SK-MEL-5 (cell line): Measurements from ENCODE around the gene MUC13. TPM values are rescaled to one million over a fixed set of nuclear protein-coding genes. Genes with fewer than 3 reads are reported as not detected.

Source experiments
- DNase-seq: peaks from one replicate; pipeline ENCODE4 v3.0.0-alpha.2; 2016; ENCODE audit warnings: low read depth, low spot score
- in situ Hi-C: cut with HindIII; loops from 2 replicates; pipeline ENCODE4 v1.10.0; 2016; ENCODE audit warnings: low sequenced_read_pairs, high pct_unique_total_duplicates, low pct_unique_long_range_greater_than_20kb
- total RNA-seq: library from RNA; depleted of rRNA; stranded (reverse); fragments of >200 nt; shearing (Covaris generic); gene quantifications from 2 replicates; pipeline ENCODE4 v1.2.3, GENCODE V29; 2014

The MUC13 gene
- total RNA-seq, 1 experiment from 2014 or later: 0.03 TPM

GRCh38 chr3:124886168-124887056 lies 48.1 kb downstream of the MUC13 start:
- in situ Hi-C loops: no loop called here
- peak; percentile 36 for DNase-seq

GRCh38 chr3:124885466-124886167 lies 48.9 kb downstream of the MUC13 start:
- in situ Hi-C loops: no loop called here
- DNase-seq: peak; percentile 84

GRCh38 chr3:124884474-124885101 lies 50.0 kb downstream of the MUC13 start:
- no peak for DNase-seq
- in situ Hi-C loops: no loop called here

- in situ Hi-C loops: no loop called here
- DNase-seq: no peak
Observed at GRCh38 chr3:124883766-124884473, 50.6 kb downstream of the MUC13 start.

GRCh38 chr3:124882816-124883747 lies 51.5 kb downstream of the MUC13 start:
- DNase-seq: no peak
- in situ Hi-C loops: no loop called here

GRCh38 chr3:124881976-124882697 lies 52.4 kb downstream of the MUC13 start:
- DNase-seq: no peak
- in situ Hi-C loops: no loop called here

GRCh38 chr3:124879337-124879680 lies 55.2 kb downstream of the MUC13 start:
- DNase-seq: peak; percentile 56
- in situ Hi-C loops: no loop called here

- peak; percentile 68 for DNase-seq
- in situ Hi-C loops: no loop called here
Observed at GRCh38 chr3:124878561-124879336, 55.8 kb downstream of the MUC13 start.

GRCh38 chr3:124877674-124878073 lies 56.9 kb downstream of the MUC13 start:
- no peak for DNase-seq
- in situ Hi-C loops: no loop called here

GRCh38 chr3:124876401-124876878 lies 58.1 kb downstream of the MUC13 start:
- in situ Hi-C loops: no loop called here
- no peak for DNase-seq

GRCh38 chr3:124873226-124873625 lies 61.3 kb downstream of the MUC13 start:
- in situ Hi-C loops: no loop called here
- no peak for DNase-seq

- in situ Hi-C loops: no loop called here
- DNase-seq: no peak
Observed at GRCh38 chr3:124867511-124867910, 67.0 kb downstream of the MUC13 start.

- no peak for DNase-seq
- in situ Hi-C loops: no loop called here
Observed at GRCh38 chr3:124862006-124862405, 72.5 kb downstream of the MUC13 start.

- no peak for DNase-seq
- in situ Hi-C loops: no loop called here
Observed at GRCh38 chr3:124861041-124861440, 73.5 kb downstream of the MUC13 start.

- DNase-seq: peak; percentile 58
- in situ Hi-C loops: no loop called here
Observed at GRCh38 chr3:124860599-124860998, 74.0 kb downstream of the MUC13 start.

- no peak for DNase-seq
- in situ Hi-C loops: no loop called here
Observed at GRCh38 chr3:124859025-124859424, 75.5 kb downstream of the MUC13 start.
